ENCODE data around the gene ACSS3. TPM values are rescaled to one million over a fixed set of nuclear protein-coding genes. Genes with fewer than 3 reads are reported as not detected.

The ACSS3 gene
- total RNA-seq, 1 donor from 2014 or later = 32.4 TPM

DNA sequence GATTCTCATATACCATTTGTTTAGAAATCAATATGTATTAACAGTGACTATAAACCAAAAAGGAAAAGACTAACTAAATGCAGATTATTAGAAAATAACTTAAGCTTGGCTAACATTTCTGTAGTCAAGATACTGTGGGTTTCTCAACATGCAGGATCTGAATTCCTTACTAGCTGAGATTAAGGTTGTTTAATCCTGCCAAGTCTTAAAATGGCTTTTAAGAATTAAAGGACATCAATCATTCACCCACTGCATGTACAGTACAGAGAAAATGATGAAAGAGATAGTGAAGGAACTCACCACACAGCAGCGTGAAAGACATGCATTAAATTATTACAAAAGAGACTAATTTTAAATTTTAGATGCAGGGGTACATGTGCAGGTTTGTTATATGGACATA is 3.8 kb downstream of the ACSS3 start:
- TF ChIP-seq, protein P1, sequence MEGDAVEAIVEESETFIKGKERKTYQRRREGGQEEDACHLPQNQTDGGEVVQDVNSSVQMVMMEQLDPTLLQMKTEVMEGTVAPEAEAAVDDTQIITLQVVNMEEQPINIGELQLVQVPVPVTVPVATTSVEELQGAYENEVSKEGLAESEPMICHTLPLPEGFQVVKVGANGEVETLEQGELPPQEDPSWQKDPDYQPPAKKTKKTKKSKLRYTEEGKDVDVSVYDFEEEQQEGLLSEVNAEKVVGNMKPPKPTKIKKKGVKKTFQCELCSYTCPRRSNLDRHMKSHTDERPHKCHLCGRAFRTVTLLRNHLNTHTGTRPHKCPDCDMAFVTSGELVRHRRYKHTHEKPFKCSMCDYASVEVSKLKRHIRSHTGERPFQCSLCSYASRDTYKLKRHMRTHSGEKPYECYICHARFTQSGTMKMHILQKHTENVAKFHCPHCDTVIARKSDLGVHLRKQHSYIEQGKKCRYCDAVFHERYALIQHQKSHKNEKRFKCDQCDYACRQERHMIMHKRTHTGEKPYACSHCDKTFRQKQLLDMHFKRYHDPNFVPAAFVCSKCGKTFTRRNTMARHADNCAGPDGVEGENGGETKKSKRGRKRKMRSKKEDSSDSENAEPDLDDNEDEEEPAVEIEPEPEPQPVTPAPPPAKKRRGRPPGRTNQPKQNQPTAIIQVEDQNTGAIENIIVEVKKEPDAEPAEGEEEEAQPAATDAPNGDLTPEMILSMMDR (IDR thresholded peaks at IDR 0.05) = no peak
- Histone ChIP-seq H3K9me3 (no peaks in the 10 kb centered on the region), H3K36me3 (no peaks in the 10 kb centered on the region), H3K4me1 (peaks cover 24% of the 10 kb centered on the region), H3K27ac (no peak overlapping the region), H3K4me3 (no peak overlapping the region), H3K27me3 (ENCODE audit: low read depth) (peaks cover 6% of the 10 kb centered on the region)
- intact Hi-C loops (cut with DNase I) = no loop called here
- no peak for ATAC-seq
- DNase-seq = no peak

DNA sequence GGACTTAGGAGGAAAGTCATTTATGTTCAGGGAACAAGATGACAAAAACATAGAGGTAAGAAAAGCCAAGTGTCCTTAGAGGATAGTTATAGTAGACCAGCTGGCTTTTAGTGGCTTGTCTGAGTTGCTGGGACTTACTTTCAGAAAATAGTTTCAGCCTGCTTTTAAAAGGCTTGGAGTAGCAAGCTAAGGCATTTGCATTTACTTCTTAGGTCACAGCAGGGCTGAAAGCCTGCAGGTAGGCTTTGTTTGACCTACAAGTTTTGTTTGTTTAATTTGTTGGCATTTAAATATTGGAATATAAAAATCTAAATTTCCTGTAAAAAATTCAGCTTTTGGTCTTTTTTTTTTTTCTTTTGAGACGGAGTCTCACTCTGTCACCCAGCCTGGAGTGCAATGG is 5.1 kb downstream of the ACSS3 start:
- TF ChIP-seq, protein P1 (IDR thresholded peaks at IDR 0.05) = no peak
- Histone ChIP-seq H3K4me1 (peaks cover 24% of the 10 kb centered on the region), H3K4me3 (no peak overlapping the region), H3K9me3 (no peaks in the 10 kb centered on the region), H3K27me3 (ENCODE audit: low read depth) (peaks cover 5% of the 10 kb centered on the region), H3K27ac (no peak overlapping the region), H3K36me3 (no peaks in the 10 kb centered on the region)
- ATAC-seq (no peak), DNase-seq (no peak)
- intact Hi-C loops (cut with DNase I) = no loop called here

DNA sequence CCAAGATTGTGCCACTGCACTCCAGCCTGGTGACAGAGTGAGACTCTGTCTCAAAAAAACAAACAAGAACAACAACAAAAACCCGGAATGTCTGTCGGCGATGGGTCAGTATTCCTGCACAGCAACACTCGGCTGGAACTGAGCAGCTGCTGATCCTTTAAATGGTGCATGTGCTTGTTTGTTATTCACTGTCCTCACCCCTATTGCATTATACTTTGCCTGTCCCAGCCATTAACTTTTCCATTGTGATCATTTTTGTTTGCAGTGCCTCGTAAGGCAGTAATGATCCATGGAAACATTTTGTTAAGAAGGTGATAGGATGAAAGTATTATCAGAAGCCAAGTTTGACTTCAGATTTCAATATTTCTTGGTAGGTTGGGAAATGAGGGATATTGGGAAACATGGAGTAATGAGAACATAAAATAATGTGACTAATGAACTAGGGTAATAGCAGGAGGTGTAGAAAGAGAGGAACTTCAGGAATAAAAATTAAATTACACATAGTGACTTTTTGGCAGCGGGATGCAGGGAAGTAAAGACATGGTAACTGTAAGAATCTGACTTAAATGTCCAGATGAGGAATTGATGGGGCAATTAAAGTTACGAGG is 6.1 kb downstream of the ACSS3 start:
- Histone ChIP-seq H3K27ac (no peak overlapping the region), H3K4me1 (peaks cover 24% of the 10 kb centered on the region), H3K27me3 (ENCODE audit: low read depth) (no peaks in the 10 kb centered on the region), H3K4me3 (no peak overlapping the region), H3K36me3 (no peaks in the 10 kb centered on the region), H3K9me3 (no peaks in the 10 kb centered on the region)
- intact Hi-C loops (cut with DNase I) = no loop called here
- DNase-seq (no peak), ATAC-seq (no peak)
- TF ChIP-seq, protein P1 (IDR thresholded peaks at IDR 0.05) = no peak

DNA sequence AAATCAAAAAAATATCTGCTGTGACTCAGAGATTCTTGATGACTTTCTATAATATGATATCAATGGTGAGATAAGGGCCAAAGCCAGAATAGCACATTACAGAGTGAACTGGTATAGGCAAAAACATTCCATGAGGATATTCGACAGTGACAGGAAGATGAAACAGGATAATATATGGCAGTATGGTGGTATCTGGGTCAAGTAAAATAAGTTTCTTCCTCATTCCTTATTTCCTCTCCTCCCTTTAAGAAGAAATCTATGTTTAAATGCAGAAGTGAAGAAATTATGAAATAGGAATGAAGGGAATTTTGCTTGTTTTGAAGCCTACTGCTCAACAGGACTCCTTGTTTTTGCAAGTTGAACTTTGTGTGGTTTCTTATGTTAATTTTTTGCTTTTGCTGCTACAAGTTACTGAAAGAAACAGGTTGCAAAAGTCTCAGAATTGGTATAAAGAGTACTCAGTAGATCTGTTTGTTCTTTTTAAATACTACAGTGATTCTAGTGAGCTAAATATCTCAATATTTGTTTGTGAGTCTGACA is 7.0 kb downstream of the ACSS3 start:
- Histone ChIP-seq H3K27ac (no peak overlapping the region), H3K36me3 (no peaks in the 10 kb centered on the region), H3K4me1 (peaks cover 24% of the 10 kb centered on the region), H3K27me3 (ENCODE audit: low read depth) (no peaks in the 10 kb centered on the region), H3K9me3 (no peaks in the 10 kb centered on the region), H3K4me3 (no peak overlapping the region)
- ATAC-seq = no peak
- intact Hi-C loops (cut with DNase I) = no loop called here
- DNase-seq = no peak
- TF ChIP-seq, protein P1 (IDR thresholded peaks at IDR 0.05) = no peak

DNA sequence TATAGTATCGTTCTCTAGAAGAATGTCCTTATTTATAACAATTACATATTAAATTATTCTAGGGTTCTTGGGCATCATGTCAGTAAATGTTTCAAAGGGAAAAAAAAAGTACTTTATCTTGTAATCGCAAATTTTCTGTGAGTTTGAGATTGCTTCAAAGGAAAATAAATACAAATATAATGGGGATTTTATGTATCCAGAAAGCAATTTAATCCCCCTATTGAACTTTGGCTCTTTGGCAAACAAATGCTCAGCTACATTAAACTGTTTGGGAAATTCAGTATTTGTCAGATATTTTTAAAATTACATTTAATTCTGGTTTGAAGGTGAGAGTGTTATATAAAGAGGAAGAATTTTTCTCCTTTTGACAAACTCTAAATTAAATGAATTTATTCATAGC is 8.0 kb downstream of the ACSS3 start:
- ATAC-seq (no peak), DNase-seq (no peak)
- peaks cover 22% of the 10 kb centered on the region for H3K4me1 ChIP-seq
- H3K27ac ChIP-seq = no peak overlapping the region
- H3K4me3 ChIP-seq = no peak overlapping the region
- TF ChIP-seq, protein P1 (IDR thresholded peaks at IDR 0.05) = no peak
- H3K36me3 ChIP-seq = no peaks in the 10 kb centered on the region
- no peaks in the 10 kb centered on the region for H3K9me3 ChIP-seq
- intact Hi-C loops (cut with DNase I) = no loop called here
- H3K27me3 ChIP-seq (ENCODE audit: low read depth) = no peaks in the 10 kb centered on the region

Data from lower lobe of right lung (tissue), 2 donors.